Adrenal gland (tissue), 12 donors: ENCODE results near the gene KCNA1. TPM values are rescaled to one million over a fixed set of nuclear protein-coding genes. Genes with fewer than 3 reads are reported as not detected.

Experiments used
- DNase-seq, 7 donors: peaks; one replicate each; pipeline ENCODE4 v3.0.0-alpha.2; 2019 to 2020
- H3K27ac ChIP-seq, 5 donors: fragments of 200-600 bp; sonication (generic) in 4 of 5; 1 replicate in 3 of 5; 2 replicates in 2 of 5; pipeline versions ENCODE4 v1.5.1 to v1.8.0; 2016 to 2020; ENCODE audit warnings: mild to moderate bottlenecking in 1 of 5
- H3K27me3 ChIP-seq: fragments of 200-600 bp; 2 replicates; pipeline ENCODE4 v1.8.0; 2021
- H3K36me3 ChIP-seq, 2 donors: fragments of 200-600 bp; replicated peaks in 1 of 2; 1 replicate in 1 of 2; 2 replicates in 1 of 2; pipeline versions ENCODE4 v1.5.1 to v1.8.0; 2018 to 2022
- H3K4me1 ChIP-seq, 2 donors: fragments of 200-600 bp; replicated peaks in 1 of 2; 1 replicate in 1 of 2; 2 replicates in 1 of 2; pipeline versions ENCODE4 v1.5.1 to v1.8.0; 2018 to 2021
- H3K4me3 ChIP-seq, 4 donors: fragments of 200-600 bp; sonication (generic) in 3 of 4; one replicate each; pipeline ENCODE4 v1.5.1; 2016 to 2018
- H3K9me3 ChIP-seq, 3 donors: fragments of 200-600 bp; sonication (generic) in 1 of 3; replicated peaks in 1 of 3; 1 replicate in 2 of 3; 2 replicates in 1 of 3; pipeline versions ENCODE4 v1.5.1 to v1.8.0; 2016 to 2021
- CTCF ChIP-seq, 6 experiments: fragments of 450-650 bp in 4 of 6; fragments of 200-600 bp in 2 of 6; sonication (generic) in 1 of 6; IDR thresholded peaks; 1 replicate in 5 of 6; 2 replicates in 1 of 6; pipeline versions ENCODE4 v1.5.1 to v1.8.0; 2016 to 2021; ENCODE audit warnings: antibody characterized with exemption in 6 of 6, mild to moderate bottlenecking in 2 of 6, moderate library complexity in 1 of 6
- POLR2A ChIP-seq, 2 donors: fragments of 450-650 bp; IDR thresholded peaks; one replicate each; pipeline ENCODE4 v1.6.1; 2017; ENCODE audit warnings: antibody characterized with exemption in 2 of 2, mild to moderate bottlenecking in 2 of 2, moderate library complexity in 1 of 2
- WGBS, 4 donors: extraction: QIAGEN DNeasy Blood & Tissue Kit in 2 of 4; methylation state at CpG; one replicate each; pipeline versions ENCODE4 v1.1.5 to v1.1.7; 2013 to 2017; 5-methylcytosine and 5-hydroxymethylcytosine counted together
- intact Hi-C, 2 donors: fragments of 100-400 bp; cut with DNase I; formaldehyde crosslinking; loops; one replicate each; pipeline versions ENCODE4 v1.14.1 to v1.15.0; 2022 to 2023
- polyA plus RNA-seq, 3 donors: library from polyadenylated mRNA; stranded (reverse); fragments of 200-250 nt in 2 of 3; fragments of 350-450 nt in 1 of 3; fragmentation: Illumina TruSeq in 1 of 3; extraction: RNeasy Lipid Tissue Mini Kit (QIAGEN cat#74804) in 1 of 3; gene quantifications; one replicate each; pipeline ENCODE4 v1.2.3, GENCODE V29; 2013 to 2014
- total RNA-seq, 9 donors: library from RNA; depleted of rRNA in 4 of 9; stranded (reverse); fragments of >200 nt in 4 of 9; fragments of 120-200 nt in 1 of 9; fragmentation: NEBNext Ultra II Directional in 1 of 9; extraction: Animal tissue kit (Norgen Biotek cat#: 25700) in 1 of 9; gene quantifications; one replicate each; pipeline versions ENCODE4 v1.1.0 to v1.2.4, GENCODE V29; 2013 to 2023
- donor health status: healthy with polysubstance abuse.
- donor health status: Bipolar disorder and iron deficiency.
- donor health status: DM: yes; HTN: yes; CAD: no.
- donor health status: DM: no; HTN: no; CAD: no.
- donor health status: DM: no; HTN: no; CAD: no.
- donor health status: DM: yes; HTN: yes; CAD: no.

Gene KCNA1
- total and polyA plus RNA-seq, 12 donors: under 0.01 TPM; not detected in 11

DNA sequence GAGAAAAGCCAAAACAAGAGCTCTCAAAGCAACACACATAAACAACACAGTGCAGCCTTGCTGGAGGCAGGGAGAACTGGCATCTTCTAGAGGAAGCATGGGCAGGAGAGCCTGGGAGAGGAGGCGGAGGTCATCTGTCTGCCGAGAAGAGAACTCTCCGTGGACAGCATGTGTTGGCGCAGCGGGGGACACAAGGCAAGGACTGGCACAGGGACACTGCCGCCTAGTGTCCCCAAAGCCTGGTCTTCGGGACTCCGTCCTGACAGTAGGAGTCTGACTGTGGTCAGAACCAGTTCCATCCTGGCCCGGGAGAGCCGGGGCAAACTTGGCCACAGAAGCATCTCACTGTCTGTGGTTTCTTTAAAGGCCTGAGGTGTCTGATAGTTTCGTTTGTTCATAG is 47.3 kb downstream of the KCNA1 start:
- no peak for TF ChIP-seq CTCF (IDR thresholded peaks at IDR 0.05)
- no peak for TF ChIP-seq POLR2A (IDR thresholded peaks at IDR 0.05)
- peaks cover 6% of the 10 kb centered on the region for H3K27me3 ChIP-seq
- H3K4me3 ChIP-seq: no peak overlapping the region
- intact Hi-C loops: no loop called here
- no peaks in the 10 kb centered on the region for H3K9me3 ChIP-seq
- H3K27ac ChIP-seq: no peak overlapping the region
- 74 to 83% (median 80%) methylated on average over 10 to 11 of the region's 11 CpGs for WGBS, 4 donors
- no peak for DNase-seq
- H3K36me3 ChIP-seq: no peaks in the 10 kb centered on the region
- no peaks in the 10 kb centered on the region for H3K4me1 ChIP-seq

DNA sequence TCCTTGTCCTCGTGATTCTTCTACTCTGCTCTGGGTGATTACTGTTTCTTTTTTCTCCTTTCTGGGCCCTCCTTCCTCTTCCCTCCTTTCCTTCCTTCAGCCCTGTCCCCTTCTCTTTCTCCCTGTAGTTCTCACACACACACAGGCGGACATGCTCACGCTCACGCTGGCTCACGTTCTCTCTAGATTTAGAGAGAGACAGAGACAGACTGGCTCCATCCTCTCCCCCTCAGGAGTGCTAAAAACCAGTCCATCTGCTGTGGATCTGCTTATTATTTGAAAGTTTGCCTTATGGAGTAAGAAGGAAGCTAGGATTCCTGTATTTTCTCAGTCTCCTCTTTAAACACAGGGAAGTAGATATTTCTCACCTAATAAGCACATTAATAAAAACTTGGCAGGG is 48.1 kb downstream of the KCNA1 start:
- intact Hi-C loops: no loop called here
- H3K27ac ChIP-seq: no peak overlapping the region
- H3K27me3 ChIP-seq: peaks cover 6% of the 10 kb centered on the region
- TF ChIP-seq POLR2A (IDR thresholded peaks at IDR 0.05): no peak
- no peak for TF ChIP-seq CTCF (IDR thresholded peaks at IDR 0.05)
- no peak overlapping the region for H3K4me3 ChIP-seq
- no peak for DNase-seq
- H3K9me3 ChIP-seq: no peaks in the 10 kb centered on the region
- no peaks in the 10 kb centered on the region for H3K4me1 ChIP-seq
- WGBS, 4 donors: 57 to 73% (median 71%) methylated on average over 5 of the region's 5 CpGs
- H3K36me3 ChIP-seq: no peaks in the 10 kb centered on the region

DNA sequence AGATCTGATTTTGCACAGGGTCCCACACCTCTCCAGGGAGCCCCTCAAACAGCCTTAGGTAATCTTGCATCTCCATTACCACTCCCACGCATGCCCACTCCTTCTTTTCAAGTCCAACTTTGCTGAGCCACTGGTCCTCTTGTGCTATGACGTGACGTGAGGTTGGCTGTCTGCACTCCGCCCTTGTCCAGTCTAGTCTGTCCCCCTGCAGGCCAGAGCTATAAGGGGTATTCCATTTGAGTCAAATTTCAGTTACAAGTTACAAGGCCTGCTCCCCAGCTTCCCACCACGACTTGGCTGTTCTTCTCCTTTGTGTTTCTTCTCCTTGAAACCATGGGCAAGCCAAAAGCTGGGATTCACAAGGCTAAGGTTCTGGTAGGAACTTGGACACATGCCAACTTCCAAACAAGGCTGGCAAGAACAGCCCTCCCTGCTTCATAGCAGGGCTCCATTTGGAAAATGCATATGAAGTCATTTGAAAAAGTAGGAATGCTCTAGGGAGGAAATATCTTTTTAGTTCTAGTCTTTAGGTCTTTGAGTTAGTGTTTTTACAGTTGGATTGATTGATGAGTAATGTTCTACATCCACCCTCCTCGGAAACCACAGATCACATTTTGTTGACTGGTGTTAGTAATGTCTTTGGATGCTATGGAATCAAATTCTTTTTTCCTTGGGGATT is 49.1 kb downstream of the KCNA1 start:
- no peak overlapping the region for H3K27ac ChIP-seq
- DNase-seq: no peak
- H3K27me3 ChIP-seq: peaks cover 6% of the 10 kb centered on the region
- no peaks in the 10 kb centered on the region for H3K36me3 ChIP-seq
- intact Hi-C loops: no loop called here
- TF ChIP-seq CTCF (IDR thresholded peaks at IDR 0.05): no peak
- TF ChIP-seq POLR2A (IDR thresholded peaks at IDR 0.05): no peak
- H3K9me3 ChIP-seq: no peaks in the 10 kb centered on the region
- H3K4me3 ChIP-seq: no peak overlapping the region
- no peaks in the 10 kb centered on the region for H3K4me1 ChIP-seq
- WGBS, 4 donors: 64 to 74% (median 66%) methylated on average over 6 of the region's 6 CpGs

GRCh38 chr12:4959381-4959780 is 49.7 kb downstream of the KCNA1 start:
- H3K36me3 ChIP-seq: no peaks in the 10 kb centered on the region
- no peak for DNase-seq
- WGBS, 4 donors: 68 to 84% (median 77%) methylated on average over 4 of the region's 4 CpGs
- no peak overlapping the region for H3K27ac ChIP-seq
- no peak overlapping the region for H3K4me3 ChIP-seq
- TF ChIP-seq CTCF (IDR thresholded peaks at IDR 0.05) (no peak), POLR2A (IDR thresholded peaks at IDR 0.05) (no peak)
- intact Hi-C loops: no loop called here
- H3K27me3 ChIP-seq: peaks cover 9% of the 10 kb centered on the region
- H3K9me3 ChIP-seq: no peaks in the 10 kb centered on the region
- H3K4me1 ChIP-seq: no peaks in the 10 kb centered on the region
